GM23248 (cell line): ENCODE measurements around the gene SPC24. TPM values are rescaled to one million over a fixed set of nuclear protein-coding genes. Genes with fewer than 3 reads are reported as not detected.
"Not testable (repeated sequence)": the region's sequence is repeated elsewhere in the genome, so short reads cannot be mapped to it uniquely, and the experiment has no call there.

Source experiments
- DNase-seq: peaks from one replicate; pipeline ENCODE4 v3.0.0-alpha.2; 2015
- H2AFZ ChIP-seq: fragments of 200-600 bp; sonication (generic); 2 replicates; pipeline ENCODE4 v1.6.1; 2016; ENCODE audit warnings: antibody characterized with exemption
- H3F3A ChIP-seq: fragments of 200-600 bp; sonication (generic); 2 replicates; pipeline ENCODE4 v1.6.1; 2016; ENCODE audit warnings: mild to moderate bottlenecking, antibody characterized with exemption, mixed run types; ENCODE audit not compliant: insufficient read depth
- H3K27ac ChIP-seq: fragments of 200-600 bp; sonication (generic); 2 replicates; pipeline ENCODE4 v1.5.1; 2016; ENCODE audit warnings: mild to moderate bottlenecking
- H3K27me3 ChIP-seq: fragments of 200-600 bp; sonication (generic); replicated peaks from 2 replicates; pipeline ENCODE4 v1.6.1; 2016; ENCODE audit warnings: mild to moderate bottlenecking; ENCODE audit not compliant: insufficient read depth
- H3K36me3 ChIP-seq: fragments of 200-600 bp; sonication (generic); 2 replicates; pipeline ENCODE4 v1.6.1; 2016; ENCODE audit warnings: low read depth, mild to moderate bottlenecking
- H3K4me1 ChIP-seq: fragments of 200-600 bp; sonication (generic); 2 replicates; pipeline ENCODE4 v1.6.1; 2016; ENCODE audit warnings: mild to moderate bottlenecking; ENCODE audit not compliant: insufficient read depth
- H3K4me2 ChIP-seq: fragments of 200-600 bp; sonication (generic); one replicate; pipeline ENCODE4 v1.6.1; 2016; ENCODE audit warnings: mild to moderate bottlenecking; ENCODE audit not compliant: unreplicated experiment
- H3K4me3 ChIP-seq: fragments of 200-600 bp; sonication (generic); 2 replicates; pipeline ENCODE4 v1.5.1; 2016; ENCODE audit warnings: mild to moderate bottlenecking
- H3K79me2 ChIP-seq: fragments of 200-600 bp; sonication (generic); 2 replicates; pipeline ENCODE4 v1.6.1; 2016; ENCODE audit warnings: mild to moderate bottlenecking; ENCODE audit not compliant: insufficient read depth
- H3K9ac ChIP-seq: fragments of 200-600 bp; sonication (generic); 2 replicates; pipeline ENCODE4 v1.6.1; 2016; ENCODE audit warnings: mild to moderate bottlenecking
- H3K9me2 ChIP-seq: fragments of 200-600 bp; sonication (generic); 2 replicates; pipeline ENCODE4 v1.6.1; 2016; ENCODE audit warnings: mixed run types, mild to moderate bottlenecking, moderate library complexity; ENCODE audit not compliant: insufficient read depth
- H3K9me3 ChIP-seq: fragments of 200-600 bp; sonication (generic); one replicate; pipeline ENCODE4 v1.6.1; 2017; ENCODE audit warnings: low read depth
- H4K20me1 ChIP-seq: fragments of 200-600 bp; sonication (generic); 2 replicates; pipeline ENCODE4 v1.6.0; 2016; ENCODE audit not compliant: insufficient read depth
- EZH2 ChIP-seq: fragments of 200-600 bp; sonication (generic); IDR thresholded peaks from 2 replicates; pipeline ENCODE4 v1.6.1; 2018; ENCODE audit warnings: antibody characterized with exemption, mild to moderate bottlenecking; ENCODE audit not compliant: insufficient read depth, poor library complexity, severe bottlenecking
- EZH2phosphoT487 ChIP-seq: fragments of 200-600 bp; sonication (generic); IDR thresholded peaks from 2 replicates; pipeline ENCODE4 v1.6.1; 2018; ENCODE audit warnings: antibody characterized with exemption, moderate library complexity, mild to moderate bottlenecking, low read depth; ENCODE audit not compliant: insufficient read depth
- WGBS, 2 experiments: methylation state at CpG; one replicate each; pipeline ENCODE4 v1.1.6; 2015 to 2017; ENCODE audit warnings: low lambda C conversion rate in 2 of 2, low coverage in 1 of 2; ENCODE audit errors: missing lambda C conversion rate in 2 of 2; 5-methylcytosine and 5-hydroxymethylcytosine counted together
- in situ Hi-C: fragments of 300-500 bp; cut with MboI; formaldehyde crosslinking; loops from 2 replicates; pipeline ENCODE4 v1.15.0; 2020
- polyA plus RNA-seq: library from polyadenylated mRNA; unstranded; fragments of >200 nt; fragmentation: Nextera tagmentation; extraction: Ambion mirVana; gene quantifications from 2 replicates; pipeline ENCODE4 v1.2.1, GENCODE V29; 2016
- total RNA-seq: library from RNA; depleted of rRNA; stranded (reverse); fragments of >200 nt; shearing (Covaris generic); gene quantifications from 2 replicates; pipeline ENCODE4 v1.2.3, GENCODE V29; 2014

Gene SPC24
- total and polyA plus RNA-seq, 2 experiments from 2014 or later: 14.8 to 19.8 TPM

- Histone ChIP-seq H3K9me2 (no peaks in the 10 kb centered on the region), H3K9ac (peak overlapping the region; percentile 18; the same call in 1 of the 2 replicates), H3K4me1 (peaks cover 15% of the 10 kb centered on the region), H3K9me3 (no peaks in the 10 kb centered on the region), H3K4me2 (no peak overlapping the region), H3K79me2 (peaks cover 60% of the 10 kb centered on the region), H3K27ac (peak overlapping the region; percentile 13; the same call in 1 of the 2 replicates), H3K36me3 (peaks cover 32% of the 10 kb centered on the region), H3K27me3 (no peaks in the 10 kb centered on the region), H2AFZ (no peak overlapping the region), H4K20me1 (no peaks in the 10 kb centered on the region), H3F3A (no peaks in the 10 kb centered on the region), H3K4me3 (no peak overlapping the region)
- TF ChIP-seq EZH2 (no peak), EZH2phosphoT487 (no peak)
- in situ Hi-C loops: no loop called here
- WGBS, 2 experiments: 84 to 86% methylated on average over 11 of the region's 11 CpGs
- no peak for DNase-seq
These were observed 24.2 kb upstream of the SPC24 start for GRCh38 chr19:11179716-11180297.

GRCh38 chr19:11179145-11179465 is 23.5 kb upstream of the SPC24 start:
- H4K20me1 ChIP-seq, H3K9me2 ChIP-seq, H2AFZ ChIP-seq, H3K9ac ChIP-seq, DNase-seq, H3K27me3 ChIP-seq, H3K27ac ChIP-seq, H3K4me2 ChIP-seq, H3K9me3 ChIP-seq, H3F3A ChIP-seq, H3K4me3 ChIP-seq, in situ Hi-C loops: not testable (repeated sequence)
- peaks cover 36% of the 10 kb centered on the region for H3K36me3 ChIP-seq
- 86 to 95% methylated on average over 9 of the region's 9 CpGs for WGBS, 2 experiments
- peaks cover 15% of the 10 kb centered on the region for H3K4me1 ChIP-seq
- H3K79me2 ChIP-seq: peaks cover 53% of the 10 kb centered on the region

- 95% methylated on average over 9 of the region's 9 CpGs for WGBS, 2 experiments
- no peaks in the 10 kb centered on the region for H3K27me3 ChIP-seq
- peaks cover 28% of the 10 kb centered on the region; the same call in 1 of the 2 replicates for H3K36me3 ChIP-seq
- H3K4me1 ChIP-seq: peaks cover 15% of the 10 kb centered on the region
- no peaks in the 10 kb centered on the region for H3K9me3 ChIP-seq
- no peaks in the 10 kb centered on the region for H3K9me2 ChIP-seq
- no peaks in the 10 kb centered on the region for H4K20me1 ChIP-seq
- DNase-seq: no peak
- H3K27ac ChIP-seq: no peak overlapping the region
- H2AFZ ChIP-seq: no peak overlapping the region
- in situ Hi-C loops: no loop called here
- no peak overlapping the region for H3K9ac ChIP-seq
- no peaks in the 10 kb centered on the region for H3F3A ChIP-seq
- TF ChIP-seq EZH2: no peak
- no peak for TF ChIP-seq EZH2phosphoT487
- peaks cover 38% of the 10 kb centered on the region for H3K79me2 ChIP-seq
- no peak overlapping the region for H3K4me2 ChIP-seq
- no peak overlapping the region for H3K4me3 ChIP-seq
These were observed 22.0 kb upstream of the SPC24 start for GRCh38 chr19:11177592-11177991.

GRCh38 chr19:11176466-11177193 is 21.0 kb upstream of the SPC24 start:
- Histone ChIP-seq H3F3A (no peaks in the 10 kb centered on the region), H4K20me1 (no peaks in the 10 kb centered on the region), H3K9ac (no peak overlapping the region), H3K4me1 (peaks cover 15% of the 10 kb centered on the region), H3K79me2 (peaks cover 28% of the 10 kb centered on the region), H3K27ac (no peak overlapping the region), H3K36me3 (peaks cover 24% of the 10 kb centered on the region; the same call in 1 of the 2 replicates), H3K9me3 (no peaks in the 10 kb centered on the region), H2AFZ (no peak overlapping the region), H3K27me3 (no peaks in the 10 kb centered on the region), H3K4me2 (no peak overlapping the region), H3K9me2 (no peaks in the 10 kb centered on the region), H3K4me3 (no peak overlapping the region)
- TF ChIP-seq EZH2 (no peak), EZH2phosphoT487 (no peak)
- in situ Hi-C loops: no loop called here
- no peak for DNase-seq
- WGBS, 2 experiments: 96 to 98% methylated on average over 18 of the region's 18 CpGs
